A172 (cell line): ENCODE data around the gene ACBD4. TPM values are rescaled to one million over a fixed set of nuclear protein-coding genes. Genes with fewer than 3 reads are reported as not detected.
A peak's percentile ranks its signal among the peaks of the same experiment; 100 is the strongest.

Experiments
- DNase-seq: peaks from one replicate; pipeline ENCODE4 v3.0.0-alpha.2; 2015; ENCODE audit warnings: low spot score
- total RNA-seq: library from RNA; depleted of rRNA; stranded (reverse); fragments of >200 nt; shearing (Covaris generic); gene quantifications from 2 replicates; pipeline ENCODE4 v1.2.3, GENCODE V29; 2014

The ACBD4 gene
- total RNA-seq, 1 experiment from 2014 or later = 4.7 TPM

DNA sequence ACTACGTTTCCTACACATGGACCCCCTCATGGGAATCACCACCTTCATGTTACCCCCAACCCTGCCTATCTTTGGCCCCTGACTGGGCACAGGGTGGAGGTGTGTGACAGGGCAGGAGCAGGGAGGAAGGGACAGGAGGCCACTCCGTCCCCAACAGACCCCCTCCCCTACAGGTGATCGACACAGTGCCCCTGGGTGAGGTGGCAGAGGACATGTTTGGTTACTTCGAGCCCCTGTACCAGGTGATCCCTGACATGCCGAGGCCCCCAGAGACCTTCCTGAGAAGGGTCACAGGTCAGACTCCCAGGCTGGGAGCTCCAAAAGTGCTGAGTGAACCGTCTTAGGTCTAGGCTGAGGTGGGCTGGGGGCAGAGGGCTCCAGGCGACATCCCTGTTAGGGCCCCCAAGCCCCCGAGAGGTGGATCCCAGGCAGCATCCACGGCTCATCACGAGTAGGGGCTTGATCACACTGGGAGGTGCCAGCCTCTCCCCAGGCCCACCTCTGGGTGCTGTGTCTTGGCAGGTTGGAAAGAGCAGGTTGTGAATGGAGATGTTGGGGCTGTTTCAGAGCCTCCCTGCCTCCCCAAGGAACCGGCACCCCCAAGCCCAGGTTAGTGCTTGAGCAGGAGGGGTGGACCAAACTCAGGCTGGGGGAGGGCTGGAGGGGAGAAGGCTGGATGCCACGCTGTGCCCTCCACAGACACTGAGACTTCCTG, 1.5 kb downstream of the ACBD4 start:
- DNase-seq = no peak

DNA sequence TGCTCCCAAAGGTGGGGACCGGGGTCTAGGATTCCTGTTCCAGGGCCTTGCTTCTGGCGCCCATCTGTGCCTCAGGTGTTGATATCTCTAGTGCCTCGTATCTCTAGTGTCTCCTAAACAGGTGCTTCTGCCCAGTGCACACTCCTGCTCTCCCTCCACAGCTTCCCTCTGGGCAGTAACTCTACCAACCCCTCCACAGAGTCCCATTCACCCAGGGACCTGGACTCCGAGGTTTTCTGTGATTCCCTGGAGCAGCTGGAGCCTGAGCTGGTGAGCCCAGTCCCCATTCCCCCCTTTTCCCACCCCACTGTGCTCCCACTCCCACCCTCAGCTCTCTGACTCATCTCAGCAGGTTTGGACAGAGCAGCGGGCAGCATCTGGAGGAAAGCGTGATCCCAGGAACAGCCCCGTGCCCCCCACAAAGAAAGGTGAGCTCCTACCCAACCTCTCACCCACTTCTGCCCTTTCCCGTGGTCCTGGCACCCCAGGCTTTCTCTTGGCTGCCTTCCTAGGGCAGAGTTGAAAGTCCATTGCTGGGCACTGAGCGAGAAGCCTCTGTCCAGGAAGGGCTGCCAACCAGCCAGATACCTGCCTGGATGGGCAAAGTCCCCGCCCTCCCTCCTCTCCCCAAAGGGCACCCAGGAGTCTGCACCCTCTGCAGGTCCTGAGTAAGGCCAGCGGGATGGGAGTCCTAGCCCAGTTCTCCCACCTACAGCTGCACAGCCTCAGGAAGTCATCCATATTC, 2.2 kb downstream of the ACBD4 start:
- no peak for DNase-seq

- DNase-seq = no peak
These were observed 3.5 kb downstream of the ACBD4 start for GRCh38 chr17:45138911-45139532.

DNA sequence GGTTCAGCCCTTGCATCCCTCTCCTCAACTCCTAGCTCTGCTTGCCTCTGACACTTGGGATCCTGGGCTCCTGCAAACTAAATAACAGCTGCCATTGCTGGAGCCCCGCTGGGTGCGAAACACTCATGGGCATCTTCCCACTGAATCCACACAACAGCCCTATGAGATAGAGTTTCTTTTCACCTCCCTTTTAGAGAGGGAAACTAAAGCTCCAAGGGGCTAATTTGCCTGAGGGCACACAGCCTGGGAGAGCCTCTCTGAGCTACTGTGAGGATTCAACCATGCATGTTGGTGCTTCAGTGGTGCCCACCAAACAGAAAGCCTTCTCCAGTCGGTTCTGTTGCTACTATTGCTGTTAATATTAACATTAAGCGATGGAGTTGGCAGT, 4.0 kb downstream of the ACBD4 start:
- DNase-seq = no peak

DNA sequence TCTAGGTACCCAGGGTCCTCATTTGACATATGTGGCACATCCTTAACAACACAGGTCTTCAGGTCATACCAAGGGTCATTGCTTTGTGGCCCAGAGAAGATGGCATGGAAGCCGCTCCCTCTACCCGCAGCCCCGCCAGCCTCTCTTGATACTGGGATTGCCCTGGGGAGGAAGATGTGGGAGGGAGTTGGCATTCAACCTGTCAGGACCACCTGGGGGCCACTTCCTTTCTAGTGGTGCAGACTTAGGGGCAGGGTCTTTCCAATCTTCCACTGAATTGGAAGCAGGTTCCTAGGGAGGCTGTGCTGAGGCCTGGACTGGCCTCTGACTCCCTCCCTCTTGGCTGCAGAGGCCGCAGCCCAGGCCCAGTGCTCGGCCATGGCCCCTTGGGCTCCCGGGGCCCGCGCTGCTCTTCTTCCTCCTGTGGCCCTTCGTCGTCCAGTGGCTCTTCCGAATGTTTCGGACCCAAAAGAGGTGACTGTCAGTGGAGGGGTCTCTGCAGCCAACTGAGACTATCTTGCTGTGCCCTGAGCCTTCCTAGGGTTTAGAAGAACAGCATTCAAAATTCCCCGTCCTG, 7.7 kb downstream of the ACBD4 start:
- DNase-seq = no peak

- DNase-seq = no peak
These were observed 8.3 kb downstream of the ACBD4 start for GRCh38 chr17:45143767-45144198.

GRCh38 chr17:45144199-45145034, 8.9 kb downstream of the ACBD4 start:
- no peak for DNase-seq

GRCh38 chr17:45145035-45145389, 9.5 kb downstream of the ACBD4 start:
- DNase-seq = no peak

DNA sequence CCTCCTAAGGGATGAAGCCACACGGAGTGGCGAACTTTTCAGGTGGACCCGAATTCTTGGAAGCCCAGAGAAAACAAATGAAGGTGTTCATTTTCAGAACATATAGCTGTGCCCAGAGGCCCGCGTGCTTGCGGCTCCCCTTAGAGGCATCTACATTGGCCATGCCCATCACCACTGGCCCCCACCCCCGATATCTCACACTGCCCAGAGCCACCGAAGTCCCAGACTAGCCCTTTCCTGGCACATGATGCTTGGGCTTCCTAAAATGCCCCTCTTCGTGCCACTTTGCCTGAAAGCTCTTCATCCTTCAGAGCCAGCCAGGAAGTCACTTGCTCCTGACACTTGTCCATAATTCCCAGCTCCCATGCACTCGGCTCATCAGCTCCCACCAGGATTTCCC, 10.7 kb downstream of the ACBD4 start:
- no peak for DNase-seq

GRCh38 chr17:45146592-45146889, 11.1 kb downstream of the ACBD4 start:
- DNase-seq = no peak

DNA sequence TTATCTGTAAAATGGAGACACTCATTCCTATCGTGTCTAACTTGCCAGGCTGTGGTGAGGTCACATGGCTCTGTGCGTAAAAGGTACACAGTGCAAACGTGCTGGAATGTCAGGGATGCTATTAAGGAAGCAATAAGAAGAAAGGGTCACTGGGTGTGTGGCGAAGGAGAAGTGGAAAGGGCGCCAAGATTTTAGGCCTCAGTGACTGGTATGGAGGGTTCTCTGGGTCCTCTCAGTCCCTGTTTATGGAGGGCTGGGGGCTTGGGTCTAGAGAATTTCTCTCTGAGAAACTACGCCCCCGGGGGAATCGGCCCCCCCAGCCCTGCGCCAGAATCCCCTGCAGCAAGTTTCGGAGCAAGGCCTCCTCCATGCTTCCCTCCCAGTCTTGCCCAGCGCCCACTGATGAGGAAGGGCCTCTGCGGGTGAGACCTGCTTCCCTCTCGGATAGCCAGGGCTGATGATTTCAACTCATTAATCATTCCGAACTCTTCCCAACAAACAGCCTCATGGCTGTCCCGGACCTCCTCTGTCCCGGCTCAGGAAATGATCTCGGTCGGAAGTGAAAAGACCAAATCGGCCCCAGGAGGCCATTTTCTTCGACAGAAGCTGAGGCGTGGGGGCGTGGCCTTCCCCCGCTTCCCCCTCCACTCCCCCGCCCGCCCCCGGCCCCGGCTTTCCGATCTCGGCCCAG, 11.5 kb downstream of the ACBD4 start:
- peak; percentile 67 for DNase-seq

DNA sequence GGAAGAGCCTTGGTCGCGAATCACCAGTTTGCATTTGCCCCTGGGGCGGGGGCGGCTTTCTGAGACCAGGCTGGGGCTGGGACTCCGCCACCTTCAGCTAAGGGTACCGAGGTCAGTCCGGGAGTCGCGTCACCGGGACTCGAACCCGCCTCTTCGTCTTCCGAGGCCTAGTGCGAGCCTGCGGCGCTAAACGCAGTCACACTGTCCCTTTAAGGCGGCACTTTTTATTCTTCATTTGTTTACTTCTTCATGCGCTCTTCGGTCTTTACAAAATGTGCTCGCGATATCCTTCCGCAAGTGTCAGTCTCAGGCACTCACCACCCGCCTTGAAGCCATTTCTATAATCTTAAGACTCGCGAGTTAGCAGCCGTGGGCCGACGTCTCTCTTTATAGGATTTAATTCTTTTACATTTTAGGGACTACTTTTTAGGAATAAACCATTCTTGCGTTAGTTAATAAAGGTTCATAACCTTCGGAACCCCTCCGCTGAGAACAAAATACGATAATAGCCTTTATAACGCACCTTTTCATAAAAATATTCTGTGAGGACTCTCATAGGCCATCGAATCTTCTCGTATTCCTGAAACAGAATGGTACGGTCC, 12.2 kb downstream of the ACBD4 start:
- DNase-seq = peak; percentile 89

GRCh38 chr17:45148183-45149036, 12.9 kb downstream of the ACBD4 start, which contains the start of gene HEXIM1:
TSS of gene HEXIM1 (plus strand) at chr17:45148475. CDS start at chr17:45149191, 716 bp downstream.
- DNase-seq = peak; percentile 98

- peak; percentile 86 for DNase-seq
These were observed 13.7 kb downstream of the ACBD4 start for GRCh38 chr17:45149037-45149668.

DNA sequence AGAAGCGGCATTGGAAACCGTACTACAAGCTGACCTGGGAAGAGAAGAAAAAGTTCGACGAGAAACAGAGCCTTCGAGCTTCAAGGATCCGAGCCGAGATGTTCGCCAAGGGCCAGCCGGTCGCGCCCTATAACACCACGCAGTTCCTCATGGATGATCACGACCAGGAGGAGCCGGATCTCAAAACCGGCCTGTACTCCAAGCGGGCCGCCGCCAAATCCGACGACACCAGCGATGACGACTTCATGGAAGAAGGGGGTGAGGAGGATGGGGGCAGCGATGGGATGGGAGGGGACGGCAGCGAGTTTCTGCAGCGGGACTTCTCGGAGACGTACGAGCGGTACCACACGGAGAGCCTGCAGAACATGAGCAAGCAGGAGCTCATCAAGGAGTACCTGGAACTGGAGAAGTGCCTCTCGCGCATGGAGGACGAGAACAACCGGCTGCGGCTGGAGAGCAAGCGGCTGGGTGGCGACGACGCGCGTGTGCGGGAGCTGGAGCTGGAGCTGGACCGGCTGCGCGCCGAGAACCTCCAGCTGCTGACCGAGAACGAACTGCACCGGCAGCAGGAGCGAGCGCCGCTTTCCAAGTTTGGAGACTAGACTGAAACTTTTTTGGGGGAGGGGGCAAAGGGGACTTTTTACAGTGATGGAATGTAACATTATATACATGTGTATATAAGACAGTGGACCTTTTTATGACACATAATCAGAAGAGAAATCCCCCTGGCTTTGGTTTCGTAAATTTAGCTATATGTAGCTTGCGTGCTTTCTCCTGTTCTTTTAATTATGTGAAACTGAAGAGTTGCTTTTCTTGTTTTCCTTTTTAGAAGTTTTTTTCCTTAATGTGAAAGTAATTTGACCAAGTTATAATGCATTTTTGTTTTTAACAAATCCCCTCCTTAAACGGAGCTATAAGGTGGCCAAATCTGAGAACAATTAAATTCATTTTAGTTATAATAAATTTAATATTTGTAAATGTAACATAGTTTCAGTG, 14.5 kb downstream of the ACBD4 start:
- DNase-seq = peak; percentile 50

GRCh38 chr17:45150911-45151809, 15.7 kb downstream of the ACBD4 start:
- no peak for DNase-seq

DNA sequence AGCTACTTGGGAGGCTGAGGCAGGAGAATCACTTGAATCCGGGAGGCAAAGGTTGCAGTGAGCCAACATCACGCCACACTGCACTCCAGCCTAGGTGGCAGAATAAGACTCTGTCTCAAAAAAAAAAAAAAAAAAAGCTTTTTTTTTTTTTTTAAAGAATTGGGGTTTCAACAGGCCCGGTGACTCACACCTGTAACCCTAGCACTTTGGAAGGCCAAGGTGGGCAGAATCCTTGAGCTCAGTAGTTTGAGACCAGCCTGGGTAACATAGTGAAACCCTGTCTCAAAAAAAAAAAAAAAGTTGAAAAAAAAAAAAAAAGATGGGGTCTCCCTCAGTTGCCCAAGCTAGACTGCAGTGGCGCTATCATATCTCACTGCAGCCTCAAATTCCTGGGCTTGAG, 19.5 kb downstream of the ACBD4 start:
- DNase-seq = no peak
